Neural progenitor cell (in vitro differentiated cells): ENCODE results near the gene RUVBL1.

ENCODE experiments used
- CTCF ChIP-seq: fragments of 200-600 bp; sonication (generic); IDR thresholded peaks from 2 replicates; pipeline ENCODE4 v1.5.1; 2017; ENCODE audit warnings: antibody characterized with exemption, mild to moderate bottlenecking
- EZH2 ChIP-seq: fragments of 200-600 bp; sonication (generic); IDR thresholded peaks from 2 replicates; pipeline ENCODE4 v1.6.1; 2017; ENCODE audit warnings: antibody characterized with exemption, mild to moderate bottlenecking, moderate library complexity

DNA sequence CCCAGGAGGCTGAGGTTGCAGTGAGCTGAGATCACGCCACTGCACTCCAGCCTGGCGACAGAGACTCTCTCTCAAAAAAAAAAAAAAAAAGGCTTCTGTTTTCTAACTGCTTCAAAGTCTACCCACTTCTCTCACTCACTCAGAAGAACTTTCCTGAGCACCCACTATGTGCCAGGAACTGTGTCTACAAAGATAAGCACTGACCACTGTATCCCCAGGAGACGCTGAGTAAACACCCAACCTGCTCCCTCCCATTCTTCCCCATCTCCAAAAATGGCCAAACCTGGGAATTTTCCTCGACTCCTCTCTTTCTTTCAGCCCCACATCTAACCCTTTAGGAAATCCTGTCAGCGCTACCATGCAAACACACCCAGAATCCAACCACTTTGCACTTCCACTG, 12.5 kb downstream of the RUVBL1 start:
- TF ChIP-seq CTCF (no peak), EZH2 (no peak)
